ENCODE results near the gene TUBB4A.

DNA sequence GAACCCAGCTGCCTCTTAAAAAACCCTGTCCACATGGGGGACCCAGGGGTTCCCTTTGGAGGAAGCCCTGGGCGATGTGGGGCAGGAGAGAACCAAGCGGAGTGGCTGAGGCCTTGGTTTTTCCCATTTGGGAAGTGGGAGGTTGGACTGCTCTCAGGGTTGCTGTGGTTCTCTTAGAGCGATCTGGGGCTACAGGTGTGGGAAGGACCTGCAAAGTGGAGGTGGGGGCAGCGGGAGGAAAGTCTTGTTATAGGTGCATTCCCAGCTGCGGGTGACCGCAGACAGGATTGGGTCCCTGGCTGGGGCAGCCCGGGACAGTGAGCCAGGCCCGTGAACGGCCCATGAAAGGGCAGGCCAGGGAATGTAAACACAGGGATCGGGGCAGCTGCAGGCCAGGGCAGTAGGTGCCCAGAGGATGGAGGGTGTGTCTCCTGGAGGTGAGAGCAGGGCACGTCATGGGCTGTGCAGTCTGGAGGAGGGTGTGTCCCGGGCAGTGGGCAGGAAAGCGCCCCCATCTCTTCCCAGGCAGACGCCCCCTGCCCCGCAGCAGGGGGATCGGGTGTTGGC lies 43.3 kb downstream of the TUBB4A start:
- TF ChIP-seq, protein P1, sequence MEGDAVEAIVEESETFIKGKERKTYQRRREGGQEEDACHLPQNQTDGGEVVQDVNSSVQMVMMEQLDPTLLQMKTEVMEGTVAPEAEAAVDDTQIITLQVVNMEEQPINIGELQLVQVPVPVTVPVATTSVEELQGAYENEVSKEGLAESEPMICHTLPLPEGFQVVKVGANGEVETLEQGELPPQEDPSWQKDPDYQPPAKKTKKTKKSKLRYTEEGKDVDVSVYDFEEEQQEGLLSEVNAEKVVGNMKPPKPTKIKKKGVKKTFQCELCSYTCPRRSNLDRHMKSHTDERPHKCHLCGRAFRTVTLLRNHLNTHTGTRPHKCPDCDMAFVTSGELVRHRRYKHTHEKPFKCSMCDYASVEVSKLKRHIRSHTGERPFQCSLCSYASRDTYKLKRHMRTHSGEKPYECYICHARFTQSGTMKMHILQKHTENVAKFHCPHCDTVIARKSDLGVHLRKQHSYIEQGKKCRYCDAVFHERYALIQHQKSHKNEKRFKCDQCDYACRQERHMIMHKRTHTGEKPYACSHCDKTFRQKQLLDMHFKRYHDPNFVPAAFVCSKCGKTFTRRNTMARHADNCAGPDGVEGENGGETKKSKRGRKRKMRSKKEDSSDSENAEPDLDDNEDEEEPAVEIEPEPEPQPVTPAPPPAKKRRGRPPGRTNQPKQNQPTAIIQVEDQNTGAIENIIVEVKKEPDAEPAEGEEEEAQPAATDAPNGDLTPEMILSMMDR (IDR thresholded peaks at IDR 0.05; ENCODE audit: poor library complexity) = no peak
- TF ChIP-seq EZH2phosphoT487 (IDR thresholded peaks at IDR 0.05; ENCODE audit: low read depth, severe bottlenecking, unreplicated experiment) = no peak
